H7 (cell line): ENCODE results near the gene SLC22A23. TPM values are rescaled to one million over a fixed set of nuclear protein-coding genes. Genes with fewer than 3 reads are reported as not detected.

ENCODE experiments used
- DNase-seq: peaks from one replicate; pipeline ENCODE4 v3.0.0; 2012
- H3K27me3 ChIP-seq: 2 replicates; pipeline ENCODE4 v1.6.0; 2011; ENCODE audit warnings: mild to moderate bottlenecking, low read length; ENCODE audit not compliant: control insufficient read depth, insufficient read depth
- H3K36me3 ChIP-seq: replicated peaks from 2 replicates; pipeline ENCODE4 v1.5.1; 2011; ENCODE audit warnings: low read length; ENCODE audit not compliant: control insufficient read depth, insufficient read depth
- H3K4me3 ChIP-seq: 2 replicates; pipeline ENCODE4 v1.5.1; 2011; ENCODE audit warnings: low read depth, mild to moderate bottlenecking, control low read depth, low read length, moderate library complexity; ENCODE audit not compliant: insufficient read depth
- total RNA-seq: library from RNA; depleted of rRNA; stranded (reverse); fragments of >200 nt; shearing (Covaris generic); gene quantifications from 2 replicates; pipeline ENCODE4 v1.2.3, GENCODE V29; 2014

The SLC22A23 gene
- total RNA-seq, 1 experiment from 2014 or later, result 14.6 TPM

- no peak for DNase-seq
- H3K27me3 ChIP-seq, result no peaks in the 10 kb centered on the region
Measured at GRCh38 chr6:3402310-3403237, 54.3 kb downstream of the SLC22A23 start.

GRCh38 chr6:3400162-3400561, 56.7 kb downstream of the SLC22A23 start:
- Histone ChIP-seq H3K27me3 (no peaks in the 10 kb centered on the region), H3K36me3 (no peaks in the 10 kb centered on the region), H3K4me3 (no peak overlapping the region)
- DNase-seq, result no peak

More at GRCh38 chr6:3402310-3403237, 54.3 kb downstream of the SLC22A23 start:
- H3K4me3 ChIP-seq, result no peak overlapping the region
- no peaks in the 10 kb centered on the region for H3K36me3 ChIP-seq

- DNase-seq, result no peak
- Histone ChIP-seq H3K27me3 (no peaks in the 10 kb centered on the region), H3K36me3 (no peaks in the 10 kb centered on the region), H3K4me3 (no peak overlapping the region)
Measured at GRCh38 chr6:3398755-3399696, 57.8 kb downstream of the SLC22A23 start.

- no peak overlapping the region for H3K4me3 ChIP-seq
- no peak for DNase-seq
Measured at GRCh38 chr6:3398165-3398562, 58.7 kb downstream of the SLC22A23 start.

GRCh38 chr6:3397229-3398164, 59.4 kb downstream of the SLC22A23 start:
- Histone ChIP-seq H3K36me3 (no peaks in the 10 kb centered on the region), H3K4me3 (no peak overlapping the region), H3K27me3 (no peaks in the 10 kb centered on the region)
- DNase-seq, result no peak

More at GRCh38 chr6:3398165-3398562, 58.7 kb downstream of the SLC22A23 start:
- no peaks in the 10 kb centered on the region for H3K27me3 ChIP-seq
- no peaks in the 10 kb centered on the region for H3K36me3 ChIP-seq

- no peak for DNase-seq
- H3K4me3 ChIP-seq, result no peak overlapping the region
- no peaks in the 10 kb centered on the region for H3K36me3 ChIP-seq
- H3K27me3 ChIP-seq, result no peaks in the 10 kb centered on the region
Measured at GRCh38 chr6:3396503-3397180, 60.2 kb downstream of the SLC22A23 start.

GRCh38 chr6:3394671-3395070, 62.2 kb downstream of the SLC22A23 start:
- DNase-seq, result no peak
- Histone ChIP-seq H3K27me3 (no peaks in the 10 kb centered on the region), H3K36me3 (no peaks in the 10 kb centered on the region)

GRCh38 chr6:3393836-3394202, 63.0 kb downstream of the SLC22A23 start:
- DNase-seq, result no peak
- no peak overlapping the region for H3K4me3 ChIP-seq
- H3K36me3 ChIP-seq, result no peaks in the 10 kb centered on the region
- no peaks in the 10 kb centered on the region for H3K27me3 ChIP-seq

More at GRCh38 chr6:3394671-3395070, 62.2 kb downstream of the SLC22A23 start:
- no peak overlapping the region for H3K4me3 ChIP-seq

- DNase-seq, result no peak
- H3K27me3 ChIP-seq, result no peaks in the 10 kb centered on the region
- no peaks in the 10 kb centered on the region for H3K36me3 ChIP-seq
- H3K4me3 ChIP-seq, result no peak overlapping the region
Measured at GRCh38 chr6:3392930-3393835, 63.7 kb downstream of the SLC22A23 start.

GRCh38 chr6:3391902-3392458, 64.9 kb downstream of the SLC22A23 start:
- no peak overlapping the region for H3K4me3 ChIP-seq
- H3K36me3 ChIP-seq, result no peaks in the 10 kb centered on the region
- no peak for DNase-seq
- H3K27me3 ChIP-seq, result no peaks in the 10 kb centered on the region

GRCh38 chr6:3390698-3391097, 66.2 kb downstream of the SLC22A23 start:
- no peak overlapping the region for H3K4me3 ChIP-seq
- H3K27me3 ChIP-seq, result no peaks in the 10 kb centered on the region
- no peak for DNase-seq
- no peaks in the 10 kb centered on the region; the same call in 1 of the 2 replicates for H3K36me3 ChIP-seq

- H3K36me3 ChIP-seq, result no peaks in the 10 kb centered on the region; the same call in 1 of the 2 replicates
- H3K4me3 ChIP-seq, result no peak overlapping the region
- no peaks in the 10 kb centered on the region for H3K27me3 ChIP-seq
- no peak for DNase-seq
Measured at GRCh38 chr6:3389390-3390167, 67.3 kb downstream of the SLC22A23 start.
